Fibroblast of skin of left quadriceps (primary cell): Measurements from ENCODE around the gene SDR39U1.
A peak's percentile ranks its signal among the peaks of the same experiment; 100 is the strongest.

Experiments used
- DNase-seq, 2 experiments: peaks; one replicate each; pipeline ENCODE4 v3.0.0-alpha.2; 2013; ENCODE audit warnings: low read depth in 2 of 2

Gene SDR39U1

GRCh38 chr14:24429395-24430142 lies 13.0 kb downstream of the SDR39U1 start, which contains the start of the genes CBLN3 and KHNYN:
CBLN3 (minus strand) TSS chr14:24429668; CDS start chr14:24429054, 614 bp downstream.
KHNYN (plus strand) TSS chr14:24429954; CDS start chr14:24430731, 777 bp downstream.
- DNase-seq, result peak; percentile 85

DNA sequence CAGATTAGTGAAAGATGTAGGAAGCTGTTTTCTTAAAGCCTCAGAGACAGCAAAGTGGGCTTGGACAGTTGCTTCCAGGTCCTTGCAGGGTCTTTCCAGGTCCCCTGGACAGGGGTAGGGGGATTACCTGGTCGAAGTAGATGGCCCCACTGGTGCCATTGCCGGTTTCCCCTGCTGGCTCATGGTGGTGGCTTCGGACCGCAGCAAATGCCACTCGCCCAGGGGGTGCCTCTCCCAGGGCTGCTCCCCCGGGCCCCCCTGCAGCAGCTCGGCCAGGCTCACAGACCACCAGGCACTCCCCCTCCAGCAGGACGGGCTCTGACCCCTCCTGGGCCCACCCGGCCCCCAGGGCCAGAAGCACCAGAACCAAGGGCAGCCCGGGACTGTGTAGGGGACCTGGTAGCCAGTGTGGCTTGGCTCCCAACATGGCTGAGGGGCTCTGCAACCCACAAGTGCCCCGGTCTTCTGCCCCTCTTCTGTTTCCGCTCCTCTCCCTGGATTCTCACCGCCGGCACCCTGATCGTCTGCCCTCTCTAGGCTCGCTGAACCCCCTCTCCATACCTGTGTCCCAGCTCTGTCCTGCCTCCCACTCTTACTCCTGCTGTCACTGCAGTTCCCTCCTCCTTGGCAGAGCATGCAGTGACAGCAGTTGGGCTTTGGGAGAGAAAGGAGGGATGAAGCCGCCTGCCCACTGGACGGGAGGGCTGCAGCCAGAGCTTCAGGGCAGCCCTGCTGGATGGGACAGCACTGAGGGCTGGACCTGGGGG lies 13.8 kb downstream of the SDR39U1 start:
- no peak for DNase-seq

GRCh38 chr14:24427537-24428508 lies 14.8 kb downstream of the SDR39U1 start:
- no peak for DNase-seq

DNA sequence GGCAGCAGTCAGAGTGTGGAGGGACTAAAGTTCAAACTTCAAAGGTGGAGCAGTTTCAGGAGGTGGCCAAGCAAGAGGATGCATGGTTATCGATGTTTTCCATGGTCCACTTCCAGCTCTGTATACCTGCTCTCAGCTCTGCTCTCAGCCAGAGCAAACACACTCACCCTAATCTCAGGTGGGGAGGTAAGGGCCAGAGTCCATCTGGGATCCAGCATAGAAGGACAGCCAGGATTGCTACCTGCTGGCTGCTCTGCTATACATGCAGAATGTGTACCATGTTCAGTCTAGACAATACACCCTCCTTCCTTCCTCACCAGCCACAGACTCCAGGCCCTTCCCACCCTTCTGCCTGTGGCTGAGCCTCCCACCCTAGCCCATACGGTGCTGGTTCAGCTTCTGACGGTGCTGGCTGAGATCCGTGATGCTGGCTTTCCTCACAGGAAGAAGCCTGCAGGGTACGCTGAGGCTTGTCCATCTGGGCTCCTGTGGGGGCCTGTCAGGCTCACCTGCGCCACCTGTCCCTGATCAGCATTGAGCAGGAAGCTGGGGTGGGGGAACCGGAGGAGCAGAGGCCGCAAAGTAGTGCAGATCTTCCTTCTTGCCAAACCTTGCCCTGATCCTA lies 15.6 kb downstream of the SDR39U1 start:
- no peak for DNase-seq

- DNase-seq, result no peak
These were observed 16.2 kb downstream of the SDR39U1 start for GRCh38 chr14:24426150-24426911.

DNA sequence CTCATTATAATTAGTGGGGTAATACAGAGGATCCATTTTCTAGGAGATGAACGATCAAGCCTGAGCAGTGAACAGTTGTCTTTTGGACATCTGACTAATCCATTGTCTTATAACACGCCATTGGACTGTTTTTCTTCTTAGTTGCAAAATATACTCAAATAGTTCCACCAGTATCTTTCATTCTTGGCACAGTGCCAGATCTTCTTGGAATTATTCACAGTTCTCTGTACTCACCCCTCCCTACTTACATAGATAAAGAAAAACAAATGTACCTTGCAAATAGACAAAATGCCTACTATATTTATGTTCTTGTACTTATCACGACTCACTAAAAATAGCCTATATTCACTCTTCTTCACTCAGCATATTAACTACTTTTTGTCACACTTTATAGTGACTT lies 16.9 kb downstream of the SDR39U1 start:
- DNase-seq, result peak; percentile 59 to 60

DNA sequence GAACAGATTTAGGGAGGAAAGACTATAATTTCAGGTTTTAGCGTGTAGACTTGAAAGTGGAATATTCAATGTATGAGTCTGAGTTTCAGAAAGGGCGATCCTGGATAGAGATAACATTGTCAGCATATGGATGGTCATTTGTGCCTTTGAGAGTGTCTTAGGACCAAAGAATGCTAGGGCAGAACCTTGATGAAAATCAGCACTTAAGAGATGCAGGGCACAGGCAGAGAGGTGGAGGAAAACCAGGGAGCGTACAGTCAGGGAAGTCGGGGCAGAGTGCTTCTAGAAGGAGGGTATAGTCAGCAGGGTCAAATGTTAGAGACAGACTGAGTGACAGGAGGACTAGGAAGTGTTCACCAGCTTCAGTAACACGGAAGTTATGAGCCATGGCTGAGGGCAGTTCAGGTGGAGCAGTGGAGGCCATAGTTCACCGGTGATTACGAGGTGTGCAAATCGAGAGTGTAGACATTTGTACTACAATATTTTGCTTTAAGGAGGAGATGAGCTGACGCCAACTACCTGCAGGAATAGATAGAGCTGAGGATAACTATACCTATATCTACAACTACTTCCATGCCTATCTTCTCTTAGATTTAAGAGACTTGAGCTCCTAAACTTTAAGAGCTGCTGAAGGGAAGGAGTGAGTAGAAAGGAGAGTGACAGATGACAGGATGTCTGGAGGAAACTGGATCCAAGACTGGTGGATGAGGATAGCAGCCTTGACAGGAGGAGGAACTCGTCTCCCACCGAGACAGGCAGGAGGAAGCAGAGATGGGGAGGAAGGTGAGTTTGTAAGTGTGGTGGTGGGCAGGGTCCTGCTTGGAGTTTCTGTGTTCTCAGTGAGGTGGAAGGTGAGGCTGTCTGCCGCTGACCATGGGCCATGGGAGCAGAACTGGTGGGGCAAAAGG lies 19.6 kb downstream of the SDR39U1 start:
- DNase-seq, result no peak

GRCh38 chr14:24422261-24422660 lies 20.3 kb downstream of the SDR39U1 start:
- no peak for DNase-seq

GRCh38 chr14:24418492-24418873 lies 24.1 kb downstream of the SDR39U1 start:
- DNase-seq, result no peak

- DNase-seq, result no peak
These were observed 24.6 kb downstream of the SDR39U1 start for GRCh38 chr14:24417832-24418491.

GRCh38 chr14:24416932-24417619 lies 25.5 kb downstream of the SDR39U1 start:
- DNase-seq, result no peak

DNA sequence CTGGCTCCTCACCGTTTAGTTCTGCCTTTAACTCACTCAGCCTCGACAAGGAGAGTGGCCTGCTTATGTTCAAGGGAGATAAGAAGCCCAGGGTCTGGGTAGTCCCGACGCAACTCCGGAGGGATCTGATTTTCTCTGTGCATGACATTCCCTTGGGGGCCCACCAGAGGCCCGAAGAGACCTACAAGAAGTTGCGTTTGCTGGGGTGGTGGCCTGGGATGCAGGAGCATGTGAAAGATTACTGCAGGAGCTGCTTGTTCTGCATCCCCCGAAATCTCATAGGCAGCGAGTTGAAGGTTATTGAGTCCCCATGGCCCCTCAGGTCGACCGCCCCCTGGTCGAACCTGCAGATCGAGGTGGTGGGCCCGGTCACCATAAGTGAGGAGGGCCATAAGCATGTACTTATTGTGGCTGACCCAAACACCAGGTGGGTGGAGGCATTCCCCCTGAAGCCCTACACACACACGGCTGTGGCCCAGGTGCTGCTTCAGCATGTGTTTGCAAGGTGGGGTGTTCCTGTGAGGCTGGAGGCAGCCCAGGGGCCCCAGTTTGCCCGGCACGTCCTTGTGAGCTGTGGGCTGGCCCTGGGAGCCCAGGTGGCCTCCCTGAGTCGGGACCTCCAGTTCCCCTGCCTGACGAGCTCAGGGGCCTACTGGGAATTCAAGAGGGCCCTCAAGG lies 26.2 kb downstream of the SDR39U1 start:
- no peak for DNase-seq

DNA sequence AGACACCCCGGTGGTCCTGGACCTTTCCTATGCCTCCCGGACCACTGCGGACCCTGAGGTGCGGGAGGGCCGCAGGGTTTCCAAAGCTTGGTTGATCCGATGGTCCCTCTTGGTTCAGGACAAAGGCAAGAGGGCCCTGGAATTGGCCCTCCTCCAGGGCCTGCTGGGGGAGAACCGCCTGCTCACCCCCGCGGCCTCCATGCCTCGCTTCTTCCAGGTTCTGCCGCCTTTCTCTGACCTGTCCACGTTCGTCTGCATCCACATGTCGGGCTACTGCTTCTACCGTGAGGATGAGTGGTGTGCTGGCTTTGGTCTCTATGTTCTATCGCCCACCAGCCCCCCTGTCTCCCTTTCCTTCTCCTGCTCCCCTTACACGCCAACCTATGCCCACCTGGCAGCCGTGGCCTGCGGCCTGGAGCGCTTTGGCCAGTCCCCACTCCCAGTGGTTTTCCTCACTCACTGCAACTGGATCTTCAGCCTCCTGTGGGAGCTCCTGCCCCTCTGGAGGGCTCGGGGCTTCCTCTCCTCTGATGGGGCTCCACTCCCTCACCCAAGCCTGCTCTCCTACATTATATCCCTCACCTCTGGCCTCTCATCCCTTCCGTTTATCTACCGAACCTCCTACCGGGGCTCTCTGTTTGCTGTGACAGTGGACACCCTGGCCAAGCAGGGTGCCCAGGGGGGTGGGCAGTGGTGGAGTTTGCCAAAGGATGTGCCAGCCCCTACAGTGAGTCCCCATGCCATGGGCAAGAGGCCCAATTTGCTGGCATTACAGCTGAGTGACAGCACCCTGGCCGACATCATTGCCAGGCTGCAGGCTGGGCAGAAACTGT lies 26.9 kb downstream of the SDR39U1 start:
- DNase-seq, result no peak

DNA sequence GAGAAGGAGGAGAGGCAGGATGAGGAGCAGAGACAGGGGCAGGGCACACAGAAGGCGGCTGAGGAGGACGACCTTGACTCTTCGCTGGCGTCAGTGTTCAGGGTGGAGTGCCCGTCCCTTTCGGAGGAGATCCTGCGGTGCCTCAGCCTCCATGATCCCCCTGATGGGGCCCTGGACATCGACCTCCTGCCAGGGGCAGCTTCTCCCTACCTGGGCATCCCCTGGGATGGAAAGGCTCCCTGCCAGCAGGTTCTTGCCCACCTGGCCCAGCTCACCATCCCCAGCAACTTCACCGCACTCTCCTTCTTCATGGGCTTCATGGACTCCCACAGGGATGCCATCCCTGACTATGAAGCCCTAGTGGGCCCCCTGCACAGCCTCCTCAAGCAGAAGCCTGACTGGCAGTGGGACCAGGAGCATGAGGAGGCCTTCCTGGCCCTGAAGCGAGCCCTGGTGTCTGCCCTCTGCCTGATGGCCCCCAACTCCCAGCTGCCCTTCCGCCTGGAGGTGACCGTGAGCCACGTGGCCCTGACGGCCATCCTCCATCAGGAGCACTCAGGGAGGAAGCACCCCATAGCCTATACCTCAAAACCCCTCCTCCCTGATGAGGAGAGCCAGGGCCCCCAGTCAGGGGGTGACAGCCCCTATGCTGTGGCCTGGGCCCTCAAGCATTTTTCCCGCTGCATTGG lies 27.7 kb downstream of the SDR39U1 start:
- DNase-seq, result no peak

GRCh38 chr14:24414077-24414476 lies 28.5 kb downstream of the SDR39U1 start:
- DNase-seq, result no peak
